Measurements from ENCODE around the gene LRRC56.

The LRRC56 gene

GRCh38 chr11:528166-528814 is 9.0 kb upstream of the LRRC56 start:
- DNase-seq: no peak

GRCh38 chr11:528815-529727 is 8.3 kb upstream of the LRRC56 start:
- no peak for DNase-seq

GRCh38 chr11:529728-530411 is 7.5 kb upstream of the LRRC56 start:
- DNase-seq: no peak

GRCh38 chr11:530960-531831 is 6.1 kb upstream of the LRRC56 start:
- no peak for DNase-seq

GRCh38 chr11:531919-532526 is 5.3 kb upstream of the LRRC56 start:
- DNase-seq: no peak

- DNase-seq: no peak
These were observed 4.8 kb upstream of the LRRC56 start for GRCh38 chr11:532527-532985.

- no peak for DNase-seq
These were observed 4.2 kb upstream of the LRRC56 start for GRCh38 chr11:532986-533585.

GRCh38 chr11:533586-534395 is 3.5 kb upstream of the LRRC56 start:
- DNase-seq: no peak

- DNase-seq: peak; percentile 13
These were observed 2.7 kb upstream of the LRRC56 start for GRCh38 chr11:534396-535209.

GRCh38 chr11:535210-535518 is 2.2 kb upstream of the LRRC56 start:
- DNase-seq: no peak

- peak; percentile 93 for DNase-seq
These were observed 1.5 kb upstream of the LRRC56 start, which contains the start of gene HRAS for GRCh38 chr11:535519-536454. Gene HRAS (minus strand): TSS chr11:535576.

- no peak for DNase-seq
These were observed 499 bp downstream of the LRRC56 start for GRCh38 chr11:537622-538430.

GRCh38 chr11:538431-539051 is 1.2 kb downstream of the LRRC56 start:
- no peak for DNase-seq

GRCh38 chr11:539971-540481 is 2.7 kb downstream of the LRRC56 start:
- DNase-seq: no peak

- no peak for DNase-seq
These were observed 3.5 kb downstream of the LRRC56 start for GRCh38 chr11:540583-541432.

GRCh38 chr11:541433-541885 is 4.1 kb downstream of the LRRC56 start:
- no peak for DNase-seq

Data from CD4-positive, alpha-beta T cell treated with Interleukin-4 for 4 hours (primary cell).